ENCODE measurements around the gene ZMYM4.
"Not testable (repeated sequence)": the region's sequence is repeated elsewhere in the genome, so short reads cannot be mapped to it uniquely, and the experiment has no call there.

Gene ZMYM4

DNA sequence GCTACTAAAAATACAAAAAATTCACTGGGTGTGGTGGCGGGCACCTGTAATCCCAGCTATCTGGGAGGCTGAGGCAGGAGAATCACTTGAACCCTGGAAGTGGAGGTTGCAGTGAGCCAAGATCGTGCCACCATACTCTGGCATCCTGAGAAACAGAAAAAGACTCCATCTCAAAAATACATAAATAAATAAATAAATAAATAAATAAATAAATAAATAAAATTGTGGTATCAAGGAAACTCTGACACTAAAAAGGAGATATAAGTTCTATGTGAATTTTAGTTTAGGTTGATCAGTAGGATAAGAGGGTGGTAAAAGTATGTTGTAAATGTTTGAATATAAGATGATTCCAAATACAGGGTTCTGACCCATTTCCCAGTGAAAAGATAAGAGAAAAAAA is 63.1 kb downstream of the ZMYM4 start:
- FAIRE-seq = not testable (repeated sequence)

DNA sequence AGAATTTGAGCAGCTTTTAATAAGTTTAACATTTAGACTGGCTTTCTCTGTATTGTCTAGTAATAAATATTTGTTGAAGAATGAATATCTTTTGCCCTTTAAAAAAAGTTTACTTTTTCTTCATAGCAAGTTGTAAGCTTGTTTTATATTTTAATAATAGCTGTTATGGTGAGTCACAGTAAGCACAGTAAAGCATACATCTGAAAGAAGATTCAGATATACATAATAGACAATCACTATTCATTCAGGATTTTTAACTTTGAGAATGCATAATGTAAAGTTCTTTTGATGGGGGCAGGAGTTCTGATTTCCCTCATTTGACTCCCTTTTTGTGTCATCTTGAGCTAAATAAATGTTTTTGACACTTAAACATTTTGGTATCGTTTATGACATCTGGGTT is 66.0 kb downstream of the ZMYM4 start:
- FAIRE-seq = no peak

DNA sequence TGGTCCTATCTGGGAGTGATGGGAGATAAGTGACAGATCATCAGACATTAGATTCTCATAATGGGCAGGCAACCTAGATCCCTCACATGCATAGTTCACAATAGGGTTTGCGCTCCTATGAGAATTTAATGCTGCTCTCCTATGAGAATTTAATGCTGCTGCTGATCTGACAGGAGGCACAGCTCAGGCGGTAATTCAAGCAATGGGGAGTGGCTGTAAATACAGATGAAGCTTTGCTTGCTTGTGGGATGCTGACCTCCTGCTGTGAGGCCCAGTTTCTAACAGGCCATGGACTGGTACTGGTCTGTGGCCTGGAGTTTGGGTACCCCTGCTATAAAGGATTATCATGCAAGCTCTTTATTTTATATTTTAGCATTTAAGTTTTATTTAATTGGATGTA is 72.0 kb downstream of the ZMYM4 start:
- FAIRE-seq = no peak

- FAIRE-seq = no peak
Measured at GRCh38 chr1:35345439-35345981, 77.0 kb downstream of the ZMYM4 start.

- FAIRE-seq = no peak
Measured at GRCh38 chr1:35350872-35351271, 82.4 kb downstream of the ZMYM4 start.

DNA sequence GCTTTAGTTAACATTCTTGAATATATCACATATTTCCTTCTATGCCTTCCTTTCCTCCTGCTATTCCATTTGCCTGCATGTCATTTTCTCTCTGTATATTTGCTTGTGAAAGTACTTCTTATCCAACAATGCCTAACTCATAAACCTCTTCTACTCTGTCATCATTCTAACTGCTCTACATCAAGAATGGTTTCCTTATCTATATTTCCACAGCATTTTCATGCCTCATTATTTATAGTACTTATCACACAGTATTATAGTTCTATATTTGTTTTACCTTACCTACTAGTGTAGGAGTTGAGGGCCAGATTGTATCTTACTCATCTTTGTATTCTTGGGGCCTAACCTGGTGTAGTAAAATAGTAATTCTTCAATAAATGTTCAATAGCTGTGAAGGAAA is 91.5 kb downstream of the ZMYM4 start:
- FAIRE-seq = no peak

- FAIRE-seq = no peak
Measured at GRCh38 chr1:35361638-35362037, 93.1 kb downstream of the ZMYM4 start.

DNA sequence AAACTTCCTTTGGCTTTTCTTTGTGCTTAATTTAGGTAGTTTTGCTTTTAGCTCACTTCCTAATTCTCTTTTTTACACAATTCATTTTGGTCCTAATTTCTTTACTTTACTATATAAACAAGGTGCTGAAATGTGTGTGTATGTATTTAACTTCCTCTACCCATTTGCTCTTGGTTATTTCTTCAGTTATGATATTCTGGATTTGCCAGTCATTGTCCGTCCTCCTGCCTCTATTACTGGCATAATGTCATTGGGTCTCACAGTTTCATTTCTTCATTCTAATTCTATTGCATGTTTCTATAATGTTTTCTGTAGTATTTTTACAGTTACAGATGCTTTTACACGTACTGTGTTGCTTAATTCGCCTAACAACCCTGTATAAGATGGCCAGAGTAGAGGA is 96.2 kb downstream of the ZMYM4 start:
- FAIRE-seq = no peak

DNA sequence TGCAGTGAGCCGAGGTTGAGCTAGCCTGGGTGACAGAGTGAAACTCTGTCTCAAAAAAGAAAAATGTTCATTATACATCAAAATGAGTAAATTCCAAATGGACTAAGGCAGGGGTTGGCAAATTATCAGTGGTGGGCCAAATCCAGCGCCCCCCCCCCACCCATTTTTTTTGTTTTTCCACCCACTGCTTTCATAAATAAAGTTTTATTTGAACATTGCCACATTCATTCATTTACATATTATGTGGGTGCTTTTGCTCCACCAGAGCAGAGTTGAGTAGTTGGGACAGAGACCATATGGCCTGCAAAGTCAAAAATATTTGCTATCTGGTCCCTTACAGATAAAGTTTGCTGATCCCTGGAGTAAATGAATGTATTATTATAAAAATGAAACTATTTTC is 99.4 kb downstream of the ZMYM4 start:
- FAIRE-seq = no peak

DNA sequence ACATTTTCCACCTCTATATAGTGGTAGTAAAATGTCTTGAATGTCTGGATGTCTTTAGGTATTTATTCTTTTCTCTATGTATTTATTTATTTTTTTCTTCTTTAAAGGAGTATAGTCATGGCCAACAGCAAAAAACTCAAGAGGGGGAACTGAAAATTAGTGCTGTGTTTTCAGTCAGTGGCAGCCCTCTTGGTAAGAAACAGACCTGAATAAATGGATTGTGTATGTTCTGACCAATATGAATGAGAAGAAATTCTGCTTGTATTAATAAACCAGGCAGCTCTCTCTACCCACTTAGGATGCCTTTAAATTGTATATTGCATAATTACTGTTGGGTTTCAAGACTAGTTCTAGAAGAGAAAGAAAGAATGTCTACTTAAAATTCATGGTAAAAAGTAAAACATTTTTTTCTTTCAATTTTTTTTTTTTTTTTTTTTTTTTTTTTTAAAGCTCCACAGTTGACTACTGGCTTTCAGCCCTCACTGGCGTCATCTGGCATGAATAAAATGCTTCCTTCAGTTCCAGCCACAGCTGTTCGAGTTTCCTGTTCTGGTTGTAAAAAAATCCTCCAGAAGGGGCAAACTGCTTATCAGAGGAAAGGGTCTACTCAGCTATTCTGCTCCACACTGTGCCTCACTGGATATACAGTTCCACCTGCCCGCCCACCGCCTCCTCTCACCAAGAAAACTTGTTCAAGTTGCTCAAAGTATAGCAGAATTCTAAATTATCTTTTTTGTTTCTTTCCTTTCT is 101.6 kb downstream of the ZMYM4 start:
- no peak for FAIRE-seq

DNA sequence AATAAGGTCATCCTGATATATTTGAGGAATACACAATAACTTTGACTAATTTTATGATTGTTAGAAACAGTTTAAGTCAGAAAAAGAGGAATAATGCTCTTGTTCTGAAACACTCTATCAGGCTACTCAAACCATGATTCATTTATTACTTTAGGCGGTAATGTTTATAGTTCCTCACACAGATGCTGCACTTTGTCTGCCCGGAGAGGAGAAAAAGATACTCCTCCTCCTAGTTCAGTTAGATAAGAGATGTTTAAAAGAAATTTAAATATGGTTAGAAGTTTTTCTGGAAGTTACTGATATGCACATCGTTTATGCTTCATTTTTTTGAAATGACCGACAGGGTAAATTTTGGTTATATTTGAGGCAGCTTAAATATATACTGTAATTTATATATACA is 103.0 kb downstream of the ZMYM4 start:
- FAIRE-seq = no peak

DNA sequence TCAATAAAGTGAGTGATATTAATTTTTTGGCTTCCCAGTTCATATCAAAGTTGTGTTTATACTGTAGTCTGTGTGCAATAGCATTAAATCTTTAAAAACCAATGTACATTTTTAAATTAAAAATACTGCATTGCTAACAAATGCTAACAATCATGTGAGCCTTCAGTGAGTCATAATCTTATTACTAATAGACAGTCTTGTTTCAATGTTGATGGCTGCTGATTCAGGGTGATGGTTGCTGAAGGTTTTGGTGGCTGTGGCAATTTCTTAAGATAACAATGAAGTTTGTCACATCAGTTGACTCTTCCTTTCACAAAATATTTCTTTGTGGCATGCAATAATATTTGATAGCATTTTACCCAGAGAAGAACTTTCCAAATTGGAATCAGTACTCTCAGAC is 109.0 kb downstream of the ZMYM4 start:
- no peak for FAIRE-seq

GRCh38 chr1:35379317-35380000 is 111.0 kb downstream of the ZMYM4 start:
- no peak for FAIRE-seq

- not testable (repeated sequence) for FAIRE-seq
Measured at GRCh38 chr1:35380111-35380510, 111.6 kb downstream of the ZMYM4 start.

- FAIRE-seq = no peak
Measured at GRCh38 chr1:35382107-35382506, 113.6 kb downstream of the ZMYM4 start.

GRCh38 chr1:35386290-35386689 is 117.8 kb downstream of the ZMYM4 start:
- FAIRE-seq = no peak

DNA sequence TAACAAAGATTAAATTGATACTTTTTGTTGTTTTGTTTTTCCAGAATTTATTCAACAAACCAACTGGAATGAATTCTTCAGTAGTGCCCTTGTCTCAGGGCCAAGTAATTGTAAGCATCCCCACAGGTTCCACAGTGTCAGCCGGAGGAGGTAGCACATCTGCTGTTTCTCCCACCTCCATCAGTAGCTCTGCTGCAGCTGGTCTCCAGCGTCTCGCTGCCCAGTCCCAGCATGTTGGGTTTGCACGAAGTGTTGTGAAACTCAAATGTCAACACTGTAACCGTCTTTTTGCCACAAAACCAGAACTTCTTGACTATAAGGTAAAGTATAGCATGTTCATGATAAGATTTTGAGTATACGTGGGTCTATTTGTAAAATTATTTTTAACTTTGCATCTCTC is 118.5 kb downstream of the ZMYM4 start:
- FAIRE-seq = no peak

GRCh38 chr1:35390600-35391494 is 122.3 kb downstream of the ZMYM4 start:
- no peak for FAIRE-seq

- FAIRE-seq = no peak
Measured at GRCh38 chr1:35394386-35394785, 125.9 kb downstream of the ZMYM4 start.

- no peak for FAIRE-seq
Measured at GRCh38 chr1:35398739-35399138, 130.2 kb downstream of the ZMYM4 start.

DNA sequence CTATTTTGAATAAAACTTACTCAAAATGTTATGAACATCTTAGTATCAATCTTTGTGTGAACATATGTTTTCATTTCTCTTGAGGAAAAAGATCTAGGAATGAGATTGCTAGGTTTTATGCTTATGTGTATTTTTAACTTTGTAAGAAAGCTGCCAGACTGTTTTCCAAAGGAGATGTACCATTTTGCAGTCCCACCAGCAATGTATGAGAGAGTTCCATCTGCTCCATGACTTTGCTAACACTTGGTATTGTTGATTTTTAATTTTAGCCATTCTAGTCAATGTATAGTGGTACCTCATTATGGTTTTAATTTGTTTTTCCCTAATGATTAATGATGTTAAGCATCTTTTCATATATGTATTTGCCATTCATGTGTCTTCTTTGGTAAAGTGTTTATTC is 132.5 kb downstream of the ZMYM4 start:
- FAIRE-seq = no peak

GRCh38 chr1:35406103-35406502 is 137.6 kb downstream of the ZMYM4 start:
- FAIRE-seq = no peak

DNA sequence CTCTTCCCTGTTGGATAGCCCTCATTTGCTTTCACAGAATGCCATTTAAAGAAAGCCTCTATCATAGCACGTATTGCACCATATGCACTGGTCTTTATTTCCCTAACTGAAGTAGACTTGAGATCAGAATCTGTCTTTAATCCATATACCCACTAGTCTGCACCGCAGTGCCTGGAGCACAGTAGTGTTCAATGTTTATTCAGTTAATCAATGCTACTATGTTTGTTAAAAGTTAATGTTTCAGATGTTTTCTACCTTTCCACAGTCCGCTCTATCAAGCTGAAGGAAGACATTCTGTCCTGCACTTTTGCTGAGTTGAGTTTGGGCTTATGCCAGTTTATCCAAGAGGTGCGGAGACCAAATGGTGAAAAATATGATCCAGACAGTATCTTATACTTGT is 139.2 kb downstream of the ZMYM4 start:
- no peak for FAIRE-seq
